ENCODE results near the gene ARID1B. TPM values are rescaled to one million over a fixed set of nuclear protein-coding genes. Genes with fewer than 3 reads are reported as not detected.

The ARID1B gene
- total RNA-seq, 2 experiments from 2014 or later, result 42.5 to 43.2 TPM

DNA sequence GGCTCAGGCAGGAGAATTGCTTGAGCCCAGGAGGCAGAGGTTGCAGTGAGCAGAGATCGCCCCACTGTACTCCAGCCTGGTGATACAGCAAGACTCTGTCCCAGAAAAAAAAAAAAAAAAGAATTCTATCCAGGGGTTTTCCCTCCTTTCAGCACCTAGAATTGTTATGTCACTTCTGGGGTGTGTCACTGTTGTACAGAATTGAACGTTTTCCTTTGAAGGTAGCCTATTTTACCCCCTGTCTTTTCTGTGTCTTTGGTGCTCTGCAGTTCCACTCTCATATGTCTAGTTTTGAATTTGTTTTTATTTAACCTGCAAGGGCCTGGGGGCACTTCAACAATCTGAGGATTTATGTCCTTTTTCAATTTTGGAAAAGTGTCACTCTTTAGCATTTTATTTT is 19.3 kb upstream of the ARID1B start:
- intact Hi-C loops (cut with micrococcal nuclease), result loop anchor here (1.0 kb wide), 1 partner anchor 17 kb away; no protein-coding TSS in a partner anchor
- Mint-ChIP-seq H3K36me3 (ENCODE audit: low read depth) (no peaks in the 10 kb centered on the region), H3K27ac (no peak overlapping the region), H3K9me3 (no peaks in the 10 kb centered on the region), H3K4me1 (ENCODE audit: low read depth) (peaks cover 2% of the 10 kb centered on the region), H3K27me3 (ENCODE audit: low read depth) (no peaks in the 10 kb centered on the region), H3K4me3 (no peak overlapping the region)
- DNase-seq, result no peak
- CTCF ChIA-PET, result no interaction called here

DNA sequence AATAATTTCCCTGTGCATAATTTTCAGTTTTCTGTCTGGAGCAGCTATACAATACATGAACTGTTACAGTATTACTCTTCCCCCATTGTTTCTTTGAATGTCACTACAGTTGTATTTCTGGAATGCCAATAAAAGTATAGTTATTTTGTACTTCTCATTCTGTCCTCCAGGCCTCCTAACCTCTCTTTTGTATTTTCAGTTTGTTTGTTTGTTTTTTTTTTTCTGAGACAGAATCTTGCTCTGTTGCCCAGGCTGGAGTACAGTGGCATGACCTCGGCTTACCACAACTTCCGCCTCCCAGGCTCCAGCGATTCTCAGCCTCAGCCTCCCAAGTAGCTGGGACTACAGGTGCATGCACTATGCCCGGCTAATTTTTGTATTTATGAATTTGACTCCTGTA is 16.8 kb upstream of the ARID1B start:
- Mint-ChIP-seq H3K36me3 (ENCODE audit: low read depth) (no peaks in the 10 kb centered on the region), H3K9me3 (no peaks in the 10 kb centered on the region), H3K4me3 (no peak overlapping the region), H3K4me1 (ENCODE audit: low read depth) (peaks cover 2% of the 10 kb centered on the region), H3K27ac (no peak overlapping the region), H3K27me3 (ENCODE audit: low read depth) (no peaks in the 10 kb centered on the region)
- DNase-seq, result no peak
- intact Hi-C loops (cut with micrococcal nuclease), result no loop called here
- CTCF ChIA-PET, result no interaction called here

DNA sequence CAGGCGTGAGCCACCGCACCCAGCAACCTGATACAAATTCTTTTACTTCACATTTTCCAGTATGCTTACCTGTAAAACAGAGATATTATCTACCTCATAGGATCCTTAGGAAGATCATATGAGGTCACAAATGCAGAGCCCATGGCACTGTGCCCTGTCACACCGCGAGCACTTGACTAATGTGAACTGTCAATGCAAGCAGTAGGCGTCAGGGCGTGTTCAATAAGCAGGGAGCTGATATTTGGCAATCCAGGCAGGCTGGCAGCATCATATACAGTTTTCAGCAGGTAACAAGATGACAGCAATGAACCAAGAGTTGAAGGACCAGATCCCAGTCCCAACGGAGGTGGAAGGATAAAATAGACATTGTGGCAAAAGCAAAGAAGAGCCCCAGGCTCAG is 14.6 kb upstream of the ARID1B start:
- no peaks in the 10 kb centered on the region for H3K27me3 Mint-ChIP-seq (ENCODE audit: low read depth)
- CTCF ChIA-PET, result interaction anchor here (0.8 kb wide), 1 partner anchor 362 kb away, joined by 7 read pairs; no protein-coding TSS in a partner anchor
- H3K36me3 Mint-ChIP-seq (ENCODE audit: low read depth), result no peaks in the 10 kb centered on the region
- H3K9me3 Mint-ChIP-seq, result no peaks in the 10 kb centered on the region
- DNase-seq, result no peak
- H3K27ac Mint-ChIP-seq, result no peak overlapping the region
- H3K4me1 Mint-ChIP-seq (ENCODE audit: low read depth), result peaks cover 7% of the 10 kb centered on the region
- intact Hi-C loops (cut with micrococcal nuclease), result no loop called here
- H3K4me3 Mint-ChIP-seq, result no peak overlapping the region

DNA sequence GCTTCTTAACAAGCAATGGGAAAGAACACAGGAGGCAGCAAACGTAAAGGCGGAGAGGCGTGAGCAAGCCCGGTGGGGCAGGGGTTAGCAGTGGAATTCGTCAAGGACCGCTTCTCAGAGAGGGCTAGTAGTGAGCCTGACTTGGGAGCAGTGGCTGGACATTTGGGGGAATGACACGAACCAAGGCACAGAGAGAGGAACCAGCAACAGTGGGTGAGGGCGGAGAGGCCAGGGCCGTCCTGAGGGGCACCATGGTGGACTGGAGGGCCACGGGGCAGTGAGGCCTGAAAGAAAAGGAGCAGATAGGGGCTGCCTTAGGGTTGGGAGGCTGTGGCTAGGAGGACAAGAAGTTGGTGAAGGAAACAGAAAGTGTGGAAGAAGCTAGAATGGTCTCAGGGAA is 12.1 kb upstream of the ARID1B start:
- no peaks in the 10 kb centered on the region for H3K9me3 Mint-ChIP-seq
- intact Hi-C loops (cut with micrococcal nuclease), result no loop called here
- H3K27ac Mint-ChIP-seq, result no peak overlapping the region
- H3K36me3 Mint-ChIP-seq (ENCODE audit: low read depth), result no peaks in the 10 kb centered on the region
- no peak overlapping the region for H3K4me3 Mint-ChIP-seq
- CTCF ChIA-PET, result no interaction called here
- peaks cover 12% of the 10 kb centered on the region for H3K4me1 Mint-ChIP-seq (ENCODE audit: low read depth)
- DNase-seq, result no peak
- H3K27me3 Mint-ChIP-seq (ENCODE audit: low read depth), result no peaks in the 10 kb centered on the region

DNA sequence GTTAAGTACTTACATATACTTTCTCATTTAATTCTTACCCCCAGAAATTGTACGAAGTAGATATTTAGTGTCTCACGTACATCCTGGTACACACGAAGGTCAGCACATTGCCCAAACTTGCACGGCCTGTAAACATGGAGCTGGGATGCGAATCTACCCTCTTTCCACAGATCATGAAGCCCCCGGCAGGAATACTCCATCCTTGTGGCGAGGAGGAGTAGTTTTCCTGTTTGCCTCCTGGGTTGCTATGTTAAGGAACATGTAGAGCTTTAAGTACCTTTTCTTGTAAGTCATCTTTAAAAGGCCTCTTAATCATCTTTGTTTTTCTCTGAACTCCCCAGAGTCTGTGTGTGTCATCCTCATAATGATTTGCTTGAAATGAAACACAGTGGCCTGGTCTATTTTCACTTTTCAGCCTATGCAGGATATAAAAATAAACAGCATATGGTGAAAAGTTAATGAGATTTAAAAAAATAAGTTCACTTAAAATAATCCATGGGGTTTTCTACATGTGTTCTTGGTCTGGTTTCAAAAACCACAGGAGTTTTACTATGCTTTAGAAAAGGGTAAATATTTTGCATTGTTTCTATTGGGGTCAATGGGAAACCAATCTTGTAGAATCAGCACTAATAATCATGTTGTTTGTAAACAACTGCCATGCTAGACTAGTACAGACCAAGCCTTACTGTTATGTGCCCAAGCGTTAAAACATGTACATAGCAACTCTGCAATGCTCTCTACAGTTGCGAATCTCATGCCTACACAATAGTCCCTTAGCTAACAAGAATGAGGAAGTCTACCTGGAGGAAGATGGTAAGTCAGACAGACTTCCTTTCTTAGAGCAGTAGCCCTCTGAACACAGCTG is 9.3 kb upstream of the ARID1B start:
- H3K36me3 Mint-ChIP-seq (ENCODE audit: low read depth), result no peaks in the 10 kb centered on the region
- intact Hi-C loops (cut with micrococcal nuclease), result no loop called here
- H3K4me1 Mint-ChIP-seq (ENCODE audit: low read depth), result peaks cover 12% of the 10 kb centered on the region
- no peaks in the 10 kb centered on the region for H3K27me3 Mint-ChIP-seq (ENCODE audit: low read depth)
- H3K4me3 Mint-ChIP-seq, result no peak overlapping the region
- CTCF ChIA-PET, result interaction anchor here (0.6 to 1.4 kb wide), 2 partner anchors 49 to 202 kb away, joined by 3 to 4 read pairs; no protein-coding TSS in a partner anchor
- DNase-seq, result no peak
- H3K27ac Mint-ChIP-seq, result no peak overlapping the region
- H3K9me3 Mint-ChIP-seq, result no peaks in the 10 kb centered on the region

DNA sequence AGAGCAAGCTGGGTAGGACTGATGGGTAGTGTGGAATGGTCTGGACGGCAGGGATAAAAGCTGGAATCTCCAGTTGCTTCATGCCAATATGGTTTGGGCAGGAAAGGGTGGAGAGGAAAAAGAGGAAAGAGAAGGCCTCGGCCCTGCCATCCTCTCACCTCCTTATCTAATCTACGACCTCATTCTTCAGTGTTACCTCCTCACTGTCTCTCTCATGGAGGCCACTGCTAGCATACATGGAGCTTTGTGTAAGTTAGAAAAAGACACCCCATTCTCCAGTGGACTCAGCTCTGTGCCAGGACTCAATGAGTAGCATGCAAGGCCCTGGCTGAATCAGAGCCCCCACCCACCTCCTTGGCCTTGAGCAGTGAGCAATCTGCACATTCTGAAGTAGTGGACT is 6.1 kb upstream of the ARID1B start:
- H3K36me3 Mint-ChIP-seq (ENCODE audit: low read depth), result no peaks in the 10 kb centered on the region
- intact Hi-C loops (cut with micrococcal nuclease), result no loop called here
- H3K4me1 Mint-ChIP-seq (ENCODE audit: low read depth), result peaks cover 25% of the 10 kb centered on the region
- no peak overlapping the region for H3K27ac Mint-ChIP-seq
- CTCF ChIA-PET, result no interaction called here
- DNase-seq, result no peak
- no peak overlapping the region for H3K4me3 Mint-ChIP-seq
- H3K27me3 Mint-ChIP-seq (ENCODE audit: low read depth), result no peaks in the 10 kb centered on the region
- H3K9me3 Mint-ChIP-seq, result no peaks in the 10 kb centered on the region

DNA sequence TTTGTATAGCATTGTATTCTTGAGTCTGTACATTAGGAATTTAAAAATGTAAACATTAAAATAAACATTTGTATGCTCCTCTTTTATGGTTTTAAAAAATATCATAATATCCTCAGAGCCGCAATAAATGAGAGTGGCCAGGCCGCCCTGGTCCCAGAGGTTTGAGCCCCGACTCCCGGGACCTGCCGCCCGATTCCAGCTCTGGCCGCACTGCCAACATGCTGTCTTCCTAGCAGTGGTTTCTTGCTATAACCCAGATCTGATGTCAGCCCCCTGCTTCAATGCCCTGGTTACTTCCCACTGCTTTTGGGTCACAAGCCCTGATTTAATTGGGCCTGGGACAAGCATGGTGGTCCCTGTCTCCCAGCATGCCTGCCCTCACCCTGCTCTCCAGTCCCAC is 5.4 kb upstream of the ARID1B start:
- H3K27ac Mint-ChIP-seq, result no peak overlapping the region
- CTCF ChIA-PET, result no interaction called here
- peaks cover 25% of the 10 kb centered on the region for H3K4me1 Mint-ChIP-seq (ENCODE audit: low read depth)
- DNase-seq, result no peak
- H3K9me3 Mint-ChIP-seq, result no peaks in the 10 kb centered on the region
- H3K36me3 Mint-ChIP-seq (ENCODE audit: low read depth), result no peaks in the 10 kb centered on the region
- no peaks in the 10 kb centered on the region for H3K27me3 Mint-ChIP-seq (ENCODE audit: low read depth)
- no peak overlapping the region for H3K4me3 Mint-ChIP-seq
- intact Hi-C loops (cut with micrococcal nuclease), result no loop called here

DNA sequence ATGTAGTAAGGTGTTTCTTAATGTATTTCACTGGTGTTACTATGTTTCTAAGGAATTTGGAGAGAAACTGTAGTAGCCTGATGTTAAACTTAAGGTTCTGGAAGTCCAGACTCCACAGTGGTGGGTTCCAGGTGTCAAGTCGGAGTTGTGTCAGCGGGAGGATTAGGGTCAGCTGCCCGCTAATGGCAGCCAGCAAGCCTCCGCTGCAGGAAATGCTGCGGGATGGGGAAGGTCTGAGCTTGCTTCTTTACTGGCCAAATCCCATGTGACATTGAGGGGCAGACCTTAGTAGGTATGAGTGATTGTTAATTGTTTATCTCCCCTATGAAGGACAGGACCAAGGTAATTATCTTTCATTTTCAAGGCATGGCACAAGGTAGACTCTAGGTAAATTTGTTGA is 3.7 kb upstream of the ARID1B start:
- no peaks in the 10 kb centered on the region for H3K27me3 Mint-ChIP-seq (ENCODE audit: low read depth)
- H3K36me3 Mint-ChIP-seq (ENCODE audit: low read depth), result peaks cover 2% of the 10 kb centered on the region
- H3K4me1 Mint-ChIP-seq (ENCODE audit: low read depth), result peaks cover 14% of the 10 kb centered on the region
- intact Hi-C loops (cut with micrococcal nuclease), result no loop called here
- H3K9me3 Mint-ChIP-seq, result no peaks in the 10 kb centered on the region
- no peak overlapping the region for H3K4me3 Mint-ChIP-seq
- no peak for DNase-seq
- H3K27ac Mint-ChIP-seq, result no peak overlapping the region
- CTCF ChIA-PET, result no interaction called here

DNA sequence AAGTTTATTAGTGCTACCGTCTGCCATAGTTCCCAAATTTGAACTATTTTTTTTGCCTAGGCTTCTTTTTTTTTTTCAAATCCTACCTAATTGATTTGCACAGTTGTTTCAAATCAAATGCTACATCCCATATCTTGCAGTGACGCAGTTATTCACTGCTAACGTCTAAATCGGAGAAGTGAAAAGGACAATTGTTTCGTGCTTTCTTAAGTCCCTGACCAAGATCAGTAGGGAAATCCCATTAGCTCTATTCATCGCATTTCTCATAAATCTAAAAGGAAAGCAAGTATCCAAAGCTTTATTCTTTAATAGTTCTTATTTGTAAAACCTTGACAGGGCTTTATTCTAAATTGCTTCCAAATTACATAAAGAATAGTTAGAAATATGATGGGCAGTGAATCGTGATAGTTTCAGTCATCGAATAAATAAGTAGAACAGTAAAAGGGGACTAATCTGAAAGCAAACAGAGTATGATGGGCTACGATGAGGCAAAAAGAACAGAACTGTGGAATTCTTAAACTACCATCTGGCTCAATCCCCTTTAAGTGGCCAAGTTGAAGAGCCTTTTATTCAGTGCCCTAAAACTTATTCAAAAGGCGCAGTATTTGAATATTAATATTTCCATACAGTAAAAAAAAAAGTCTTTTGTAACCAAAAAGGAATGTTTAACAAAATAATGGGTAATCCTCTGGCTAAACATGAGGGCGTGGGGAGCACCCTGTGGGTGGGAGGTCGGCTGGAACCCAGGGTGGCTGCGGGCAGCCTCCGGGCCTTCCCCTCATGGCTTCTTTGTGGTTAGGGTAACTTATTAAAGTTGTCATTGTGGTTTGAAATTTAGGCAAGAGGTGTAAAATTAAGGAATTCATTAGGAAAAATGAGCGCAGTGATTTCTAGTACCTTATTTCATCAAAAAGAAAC is 3.0 kb upstream of the ARID1B start:
- Mint-ChIP-seq H3K4me3 (no peak overlapping the region), H3K36me3 (ENCODE audit: low read depth) (peaks cover 2% of the 10 kb centered on the region), H3K27ac (no peak overlapping the region), H3K27me3 (ENCODE audit: low read depth) (no peaks in the 10 kb centered on the region), H3K9me3 (no peaks in the 10 kb centered on the region), H3K4me1 (ENCODE audit: low read depth) (peaks cover 14% of the 10 kb centered on the region)
- no peak for DNase-seq
- intact Hi-C loops (cut with micrococcal nuclease), result loop anchor here (2.0 kb wide), 1 partner anchor 53 kb away; no protein-coding TSS in a partner anchor
- CTCF ChIA-PET, result no interaction called here

DNA sequence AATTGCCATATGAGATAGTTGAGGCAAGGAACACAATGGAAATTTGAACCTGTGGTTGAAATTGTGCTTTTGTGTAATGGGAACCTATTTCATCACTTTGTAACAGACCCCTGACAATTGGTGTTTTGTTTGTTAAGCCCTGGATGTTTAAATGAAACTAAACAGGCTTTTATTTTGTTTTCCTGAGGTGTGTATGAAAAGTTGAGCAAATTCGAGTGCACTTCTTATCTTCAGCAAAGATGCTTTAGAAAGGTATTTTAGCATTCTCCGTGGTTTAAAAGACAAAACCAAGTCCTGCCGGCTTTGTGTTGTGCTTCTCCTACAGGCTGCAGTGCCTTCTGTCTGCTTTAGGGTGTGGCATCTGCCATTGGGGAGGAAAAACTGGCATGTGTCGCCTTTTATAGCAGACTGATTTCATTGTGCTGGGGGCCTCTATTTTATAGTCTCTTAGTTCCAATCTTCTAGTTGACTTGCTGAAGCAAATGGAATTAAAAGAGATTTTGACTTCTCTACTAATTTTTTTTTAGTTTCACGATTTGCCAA is 2.2 kb upstream of the ARID1B start:
- Mint-ChIP-seq H3K27ac (no peak overlapping the region), H3K4me3 (no peak overlapping the region), H3K4me1 (ENCODE audit: low read depth) (peaks cover 14% of the 10 kb centered on the region), H3K36me3 (ENCODE audit: low read depth) (peaks cover 4% of the 10 kb centered on the region), H3K27me3 (ENCODE audit: low read depth) (no peaks in the 10 kb centered on the region), H3K9me3 (no peaks in the 10 kb centered on the region)
- CTCF ChIA-PET, result no interaction called here
- DNase-seq, result peak; percentile 20
- intact Hi-C loops (cut with micrococcal nuclease), result loop anchor here (2.0 to 5.0 kb wide), 3 partner anchors 54 to 497 kb away; no protein-coding TSS in a partner anchor

DNA sequence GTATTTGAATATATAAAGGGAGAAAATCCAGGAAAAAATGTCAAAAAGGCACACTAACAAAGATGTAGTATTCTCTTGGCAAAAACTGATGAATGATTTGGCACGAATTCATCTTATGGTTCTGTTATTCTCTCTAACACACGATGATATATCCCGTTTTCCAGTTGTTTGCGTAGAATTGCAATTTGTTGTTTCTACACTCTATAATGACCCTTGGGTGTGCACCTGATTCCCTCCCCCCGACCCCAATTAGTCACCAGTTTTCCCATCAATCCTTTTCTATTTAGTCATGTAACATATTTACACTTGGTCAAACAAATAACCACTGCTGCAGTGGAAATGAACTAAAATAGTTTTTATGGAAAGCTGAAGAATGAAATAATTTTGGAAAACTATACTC is 1.5 kb upstream of the ARID1B start:
- CTCF ChIA-PET, result interaction anchor here (0.6 to 1.0 kb wide), 2 partner anchors 16 to 149 kb away, joined by 3 to 4 read pairs; no protein-coding TSS in a partner anchor
- peaks cover 5% of the 10 kb centered on the region for H3K36me3 Mint-ChIP-seq (ENCODE audit: low read depth)
- H3K27me3 Mint-ChIP-seq (ENCODE audit: low read depth), result no peaks in the 10 kb centered on the region
- no peak for DNase-seq
- intact Hi-C loops (cut with micrococcal nuclease), result loop anchor here (1.0 to 5.0 kb wide), 5 partner anchors 55 to 497 kb away; no protein-coding TSS in a partner anchor
- no peak overlapping the region for H3K4me3 Mint-ChIP-seq
- H3K27ac Mint-ChIP-seq, result no peak overlapping the region
- H3K4me1 Mint-ChIP-seq (ENCODE audit: low read depth), result peaks cover 14% of the 10 kb centered on the region
- no peaks in the 10 kb centered on the region for H3K9me3 Mint-ChIP-seq

DNA sequence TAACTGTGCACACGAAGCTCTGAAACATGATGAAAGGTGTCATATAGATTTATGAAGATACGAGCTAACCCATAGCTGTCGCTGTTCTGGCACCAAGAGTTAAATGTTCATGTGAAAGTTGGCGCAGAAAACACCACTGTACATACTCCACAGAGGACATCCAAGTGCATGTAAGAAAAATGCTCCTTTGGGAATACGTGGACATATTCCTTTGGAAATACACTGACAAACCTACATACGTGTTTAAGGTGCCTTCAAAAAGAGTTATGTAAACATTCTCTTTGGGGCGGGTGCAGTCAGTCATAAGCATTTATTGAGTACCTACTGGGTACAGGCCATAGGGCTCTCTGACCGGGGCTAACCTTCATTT is 723 bp upstream of the ARID1B start:
- Mint-ChIP-seq H3K4me3 (peak overlapping the region; percentile 87), H3K27ac (peak overlapping the region; percentile 99), H3K9me3 (no peaks in the 10 kb centered on the region), H3K27me3 (ENCODE audit: low read depth) (no peaks in the 10 kb centered on the region), H3K36me3 (ENCODE audit: low read depth) (peaks cover 5% of the 10 kb centered on the region), H3K4me1 (ENCODE audit: low read depth) (peaks cover 14% of the 10 kb centered on the region)
- CTCF ChIA-PET, result interaction anchor here (0.6 to 1.0 kb wide), 2 partner anchors 15 to 148 kb away, joined by 3 to 4 read pairs; no protein-coding TSS in a partner anchor
- intact Hi-C loops (cut with micrococcal nuclease), result loop anchor here (1.0 to 5.0 kb wide), 4 partner anchors 89 to 496 kb away; no protein-coding TSS in a partner anchor
- DNase-seq, result peak; percentile 52

Measured in activated naive CD4-positive, alpha-beta T cell treated with anti-CD3 and anti-CD28 coated beads for 36 hours (primary cell).